Measurements from ENCODE around the gene FILIP1. TPM values are rescaled to one million over a fixed set of nuclear protein-coding genes. Genes with fewer than 3 reads are reported as not detected.
A peak's percentile ranks its signal among the peaks of the same experiment; 100 is the strongest.

FILIP1 gene
- total RNA-seq, 1 experiment from 2014 or later, result not detected

GRCh38 chr6:75528423-75528822, 34.8 kb upstream of the FILIP1 start:
- no peaks in the 10 kb centered on the region for H3K36me3 ChIP-seq (ENCODE audit: low read depth, low read length)
- ChIA-PET POLR2A (ENCODE audit: unreplicated experiment) (no interaction called here), CTCF (no interaction called here)
- H2AFZ ChIP-seq (ENCODE audit: low read length), result no peak overlapping the region
- TF ChIP-seq EZH2 (IDR thresholded peaks at IDR 0.05; ENCODE audit: low read length, unreplicated experiment) (no peak), EZH2phosphoT487 (IDR thresholded peaks at IDR 0.05; ENCODE audit: borderline replicate concordance, low read length) (no peak), CTCF (conservative IDR thresholded peaks at IDR 0.05; ENCODE audit: low read depth, low read length) (no peak)
- no peak overlapping the region for H3K4me3 ChIP-seq (ENCODE audit: low read length)
- no peak for DNase-seq
- H3F3A ChIP-seq (ENCODE audit: low read length, unreplicated experiment), result no peaks in the 10 kb centered on the region
- no peaks in the 10 kb centered on the region for H3K79me2 ChIP-seq (ENCODE audit: low read length)
- BruUV-seq (replicated peaks), result no TSS peak
- no peak overlapping the region for H3K9ac ChIP-seq (ENCODE audit: low read length)
- no peak overlapping the region for H3K4me2 ChIP-seq (ENCODE audit: low read length)
- intact Hi-C loops (cut with micrococcal nuclease), result no loop called here
- no peaks in the 10 kb centered on the region for H3K9me3 ChIP-seq (ENCODE audit: low read length)
- H3K27me3 ChIP-seq (ENCODE audit: low read length), result no peaks in the 10 kb centered on the region
- H3K4me1 ChIP-seq (ENCODE audit: insufficient read depth, low read length), result peaks cover 5% of the 10 kb centered on the region; the same call in 1 of the 2 replicates
- no peak for ATAC-seq
- no peak overlapping the region for H3K27ac ChIP-seq (ENCODE audit: low read length)
- H3K9me2 ChIP-seq (replicated peaks; ENCODE audit: low read length), result no peaks in the 10 kb centered on the region
- H4K20me1 ChIP-seq (ENCODE audit: low read length), result no peaks in the 10 kb centered on the region

GRCh38 chr6:75526502-75527127, 33.0 kb upstream of the FILIP1 start:
- POLR2A ChIA-PET (ENCODE audit: unreplicated experiment), result no interaction called here
- DNase-seq (peak; percentile 82), ATAC-seq (peak; percentile 68)
- Histone ChIP-seq H3K27me3 (ENCODE audit: low read length) (no peaks in the 10 kb centered on the region), H3K4me3 (ENCODE audit: low read length) (no peak overlapping the region), H3K4me2 (ENCODE audit: low read length) (no peak overlapping the region), H3K9me3 (ENCODE audit: low read length) (no peaks in the 10 kb centered on the region), H3K79me2 (ENCODE audit: low read length) (no peaks in the 10 kb centered on the region), H3F3A (ENCODE audit: low read length, unreplicated experiment) (no peaks in the 10 kb centered on the region), H3K9ac (ENCODE audit: low read length) (no peak overlapping the region), H3K4me1 (ENCODE audit: insufficient read depth, low read length) (peaks cover 5% of the 10 kb centered on the region; the same call in 1 of the 2 replicates), H2AFZ (ENCODE audit: low read length) (no peak overlapping the region), H3K36me3 (ENCODE audit: low read depth, low read length) (no peaks in the 10 kb centered on the region), H4K20me1 (ENCODE audit: low read length) (no peaks in the 10 kb centered on the region), H3K27ac (ENCODE audit: low read length) (no peak overlapping the region), H3K9me2 (replicated peaks; ENCODE audit: low read length) (no peaks in the 10 kb centered on the region)
- intact Hi-C loops (cut with micrococcal nuclease), result loop anchor here (1.0 kb wide), 3 partner anchors 158 to 260 kb away; no protein-coding TSS in a partner anchor
- TF ChIP-seq CTCF (conservative IDR thresholded peaks at IDR 0.05; ENCODE audit: low read depth, low read length) (peak; percentile 72), EZH2phosphoT487 (IDR thresholded peaks at IDR 0.05; ENCODE audit: borderline replicate concordance, low read length) (no peak)
- no TSS peak for BruUV-seq (replicated peaks)
- CTCF ChIA-PET, result no interaction called here

GRCh38 chr6:75525682-75526081, 32.1 kb upstream of the FILIP1 start:
- ChIA-PET CTCF (interaction anchor here (1.0 kb wide), 1 partner anchor 228 kb away, joined by 3 read pairs; no protein-coding TSS in a partner anchor), POLR2A (ENCODE audit: unreplicated experiment) (no interaction called here)
- H3K4me2 ChIP-seq (ENCODE audit: low read length), result no peak overlapping the region

More at GRCh38 chr6:75525682-75526081, 32.1 kb upstream of the FILIP1 start:
- Histone ChIP-seq H4K20me1 (ENCODE audit: low read length) (no peaks in the 10 kb centered on the region), H3K9ac (ENCODE audit: low read length) (no peak overlapping the region), H3F3A (ENCODE audit: low read length, unreplicated experiment) (no peaks in the 10 kb centered on the region), H3K27ac (ENCODE audit: low read length) (no peak overlapping the region), H3K9me3 (ENCODE audit: low read length) (no peaks in the 10 kb centered on the region), H3K9me2 (replicated peaks; ENCODE audit: low read length) (no peaks in the 10 kb centered on the region), H3K27me3 (ENCODE audit: low read length) (no peaks in the 10 kb centered on the region), H3K36me3 (ENCODE audit: low read depth, low read length) (no peaks in the 10 kb centered on the region), H3K4me1 (ENCODE audit: insufficient read depth, low read length) (peaks cover 5% of the 10 kb centered on the region; the same call in 1 of the 2 replicates), H3K4me3 (ENCODE audit: low read length) (no peak overlapping the region), H2AFZ (ENCODE audit: low read length) (no peak overlapping the region), H3K79me2 (ENCODE audit: low read length) (no peaks in the 10 kb centered on the region)
- DNase-seq (no peak), ATAC-seq (no peak)
- TF ChIP-seq CTCF (conservative IDR thresholded peaks at IDR 0.05; ENCODE audit: low read depth, low read length), result no peak
- no peak for TF ChIP-seq EZH2 (IDR thresholded peaks at IDR 0.05; ENCODE audit: low read length, unreplicated experiment)
- TF ChIP-seq EZH2phosphoT487 (IDR thresholded peaks at IDR 0.05; ENCODE audit: borderline replicate concordance, low read length), result no peak
- intact Hi-C loops (cut with micrococcal nuclease), result loop anchor here (1.0 kb wide), 3 partner anchors 157 to 259 kb away; no protein-coding TSS in a partner anchor
- BruUV-seq (replicated peaks), result no TSS peak
